HG02884 (cell line): ENCODE results near the gene HBM.
"Not testable (repeated sequence)": the region's sequence is repeated elsewhere in the genome, so short reads cannot be mapped to it uniquely, and the experiment has no call there.

Experiments
- ATAC-seq: cut with Tn5 transposase; IDR thresholded peaks from one replicate; pipeline ENCODE4 v1.9.1; 2021; ENCODE audit warnings: mild to moderate bottlenecking, moderate library complexity; ENCODE audit not compliant: unreplicated experiment

The HBM gene

DNA sequence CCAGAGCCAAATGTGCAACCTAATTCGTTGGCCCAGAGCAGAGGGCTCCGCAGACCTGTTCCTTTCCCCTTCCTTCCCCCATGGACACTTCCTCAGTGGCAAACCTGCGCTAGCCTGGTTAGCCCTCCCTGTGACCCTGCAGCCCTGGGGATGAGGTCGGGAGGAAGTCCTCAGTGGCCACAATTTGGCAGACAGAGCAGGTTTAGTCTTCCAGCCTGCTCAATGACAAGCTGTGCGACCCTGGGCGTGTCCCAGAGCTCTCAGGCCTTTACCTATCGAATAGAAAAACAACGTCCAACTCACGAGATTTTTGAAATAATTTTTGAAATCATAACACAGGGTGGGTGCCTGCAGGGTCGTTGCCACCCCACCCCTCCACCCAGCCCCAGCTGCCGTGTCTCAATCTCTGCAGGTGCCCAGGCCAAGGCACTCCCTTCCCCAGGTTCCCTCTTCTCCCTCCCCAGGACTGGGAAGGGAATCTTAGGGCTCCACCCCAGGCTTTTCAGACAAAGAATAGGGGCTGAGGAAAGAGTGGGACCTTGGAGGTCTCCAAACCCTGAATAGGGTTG lies 1.4 kb downstream of the HBM start:
- no peak for ATAC-seq

DNA sequence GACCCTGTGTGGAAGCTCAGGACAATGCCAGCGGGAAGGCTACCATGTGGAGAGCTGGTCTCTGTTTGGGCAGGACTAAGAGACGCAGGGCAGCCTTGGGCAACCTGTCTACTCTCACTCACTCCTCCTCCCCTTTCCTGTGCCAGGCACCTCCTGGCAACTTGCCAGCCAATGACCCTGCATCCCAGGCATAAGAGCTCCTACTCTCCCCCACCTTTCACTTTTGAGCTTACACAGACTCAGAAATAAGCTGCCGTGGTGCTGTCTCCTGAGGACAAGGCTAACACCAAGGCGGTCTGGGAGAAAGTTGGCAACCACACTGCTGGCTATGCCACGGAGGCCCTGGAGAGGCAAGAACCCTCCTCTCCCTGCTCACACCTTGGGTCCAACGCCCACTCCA lies 2.6 kb downstream of the HBM start:
- ATAC-seq = no peak

DNA sequence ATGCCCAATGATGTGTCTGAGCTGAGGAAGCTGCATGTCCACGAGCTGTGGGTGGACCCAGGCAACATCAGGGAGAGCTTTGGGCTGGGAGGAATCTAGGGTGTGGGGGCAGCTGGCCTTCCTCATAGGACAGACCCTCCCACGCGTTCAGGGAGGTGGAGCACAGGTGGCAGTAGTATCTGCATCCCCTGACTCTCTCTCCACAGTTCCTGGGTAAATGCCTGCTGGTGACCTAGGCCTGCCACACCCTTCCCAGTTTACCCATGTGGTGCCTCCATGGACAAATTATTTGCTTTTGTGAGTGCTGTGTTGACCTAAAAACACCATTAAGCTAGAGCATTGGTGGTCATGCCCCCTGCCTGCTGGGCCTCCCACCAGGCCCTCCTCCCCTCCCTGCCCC lies 3.2 kb downstream of the HBM start:
- ATAC-seq = no peak

DNA sequence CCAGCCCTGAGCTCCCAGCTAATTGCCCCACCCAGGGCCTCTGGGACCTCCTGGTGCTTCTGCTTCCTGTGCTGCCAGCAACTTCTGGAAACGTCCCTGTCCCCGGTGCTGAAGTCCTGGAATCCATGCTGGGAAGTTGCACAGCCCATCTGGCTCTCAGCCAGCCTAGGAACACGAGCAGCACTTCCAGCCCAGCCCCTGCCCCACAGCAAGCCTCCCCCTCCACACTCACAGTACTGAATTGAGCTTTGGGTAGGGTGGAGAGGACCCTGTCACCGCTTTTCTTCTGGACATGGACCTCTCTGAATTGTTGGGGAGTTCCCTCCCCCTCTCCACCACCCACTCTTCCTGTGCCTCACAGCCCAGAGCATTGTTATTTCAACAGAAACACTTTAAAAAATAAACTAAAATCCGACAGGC lies 4.3 kb downstream of the HBM start:
- not testable (repeated sequence) for ATAC-seq

DNA sequence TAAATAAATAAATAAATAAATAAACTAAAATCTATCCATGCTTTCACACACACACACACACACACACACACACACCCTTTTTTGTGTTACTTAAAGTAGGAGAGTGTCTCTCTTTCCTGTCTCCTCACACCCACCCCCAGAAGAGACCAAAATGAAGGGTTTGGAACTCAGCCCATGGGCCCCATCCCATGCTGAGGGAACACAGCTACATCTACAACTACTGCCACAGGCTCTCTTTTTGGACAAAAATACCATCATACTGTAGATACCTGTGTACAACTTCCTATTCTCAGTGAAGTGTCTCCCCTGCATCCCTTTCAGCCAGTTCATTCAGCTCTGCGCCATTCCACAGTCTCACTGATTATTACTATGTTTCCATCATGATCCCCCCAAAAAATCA lies 5.0 kb downstream of the HBM start:
- no peak for ATAC-seq

DNA sequence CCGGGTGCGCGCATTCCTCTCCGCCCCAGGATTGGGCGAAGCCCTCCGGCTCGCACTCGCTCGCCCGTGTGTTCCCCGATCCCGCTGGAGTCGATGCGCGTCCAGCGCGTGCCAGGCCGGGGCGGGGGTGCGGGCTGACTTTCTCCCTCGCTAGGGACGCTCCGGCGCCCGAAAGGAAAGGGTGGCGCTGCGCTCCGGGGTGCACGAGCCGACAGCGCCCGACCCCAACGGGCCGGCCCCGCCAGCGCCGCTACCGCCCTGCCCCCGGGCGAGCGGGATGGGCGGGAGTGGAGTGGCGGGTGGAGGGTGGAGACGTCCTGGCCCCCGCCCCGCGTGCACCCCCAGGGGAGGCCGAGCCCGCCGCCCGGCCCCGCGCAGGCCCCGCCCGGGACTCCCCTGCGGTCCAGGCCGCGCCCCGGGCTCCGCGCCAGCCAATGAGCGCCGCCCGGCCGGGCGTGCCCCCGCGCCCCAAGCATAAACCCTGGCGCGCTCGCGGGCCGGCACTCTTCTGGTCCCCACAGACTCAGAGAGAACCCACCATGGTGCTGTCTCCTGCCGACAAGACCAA lies 6.7 kb downstream of the HBM start, which contains the start of gene HBA2:
Gene HBA2 (plus strand): TSS at position 503 of the 568 bp plus-strand sequence. CDS start 37 bp downstream, at position 540.
- not testable (repeated sequence) for ATAC-seq

DNA sequence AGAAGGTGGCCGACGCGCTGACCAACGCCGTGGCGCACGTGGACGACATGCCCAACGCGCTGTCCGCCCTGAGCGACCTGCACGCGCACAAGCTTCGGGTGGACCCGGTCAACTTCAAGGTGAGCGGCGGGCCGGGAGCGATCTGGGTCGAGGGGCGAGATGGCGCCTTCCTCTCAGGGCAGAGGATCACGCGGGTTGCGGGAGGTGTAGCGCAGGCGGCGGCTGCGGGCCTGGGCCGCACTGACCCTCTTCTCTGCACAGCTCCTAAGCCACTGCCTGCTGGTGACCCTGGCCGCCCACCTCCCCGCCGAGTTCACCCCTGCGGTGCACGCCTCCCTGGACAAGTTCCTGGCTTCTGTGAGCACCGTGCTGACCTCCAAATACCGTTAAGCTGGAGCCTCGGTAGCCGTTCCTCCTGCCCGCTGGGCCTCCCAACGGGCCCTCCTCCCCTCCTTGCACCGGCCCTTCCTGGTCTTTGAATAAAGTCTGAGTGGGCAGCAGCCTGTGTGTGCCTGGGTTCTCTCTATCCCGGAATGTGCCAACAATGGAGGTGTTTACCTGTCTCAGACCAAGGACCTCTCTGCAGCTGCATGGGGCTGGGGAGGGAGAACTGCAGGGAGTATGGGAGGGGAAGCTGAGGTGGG lies 7.6 kb downstream of the HBM start:
- ATAC-seq = not testable (repeated sequence)

DNA sequence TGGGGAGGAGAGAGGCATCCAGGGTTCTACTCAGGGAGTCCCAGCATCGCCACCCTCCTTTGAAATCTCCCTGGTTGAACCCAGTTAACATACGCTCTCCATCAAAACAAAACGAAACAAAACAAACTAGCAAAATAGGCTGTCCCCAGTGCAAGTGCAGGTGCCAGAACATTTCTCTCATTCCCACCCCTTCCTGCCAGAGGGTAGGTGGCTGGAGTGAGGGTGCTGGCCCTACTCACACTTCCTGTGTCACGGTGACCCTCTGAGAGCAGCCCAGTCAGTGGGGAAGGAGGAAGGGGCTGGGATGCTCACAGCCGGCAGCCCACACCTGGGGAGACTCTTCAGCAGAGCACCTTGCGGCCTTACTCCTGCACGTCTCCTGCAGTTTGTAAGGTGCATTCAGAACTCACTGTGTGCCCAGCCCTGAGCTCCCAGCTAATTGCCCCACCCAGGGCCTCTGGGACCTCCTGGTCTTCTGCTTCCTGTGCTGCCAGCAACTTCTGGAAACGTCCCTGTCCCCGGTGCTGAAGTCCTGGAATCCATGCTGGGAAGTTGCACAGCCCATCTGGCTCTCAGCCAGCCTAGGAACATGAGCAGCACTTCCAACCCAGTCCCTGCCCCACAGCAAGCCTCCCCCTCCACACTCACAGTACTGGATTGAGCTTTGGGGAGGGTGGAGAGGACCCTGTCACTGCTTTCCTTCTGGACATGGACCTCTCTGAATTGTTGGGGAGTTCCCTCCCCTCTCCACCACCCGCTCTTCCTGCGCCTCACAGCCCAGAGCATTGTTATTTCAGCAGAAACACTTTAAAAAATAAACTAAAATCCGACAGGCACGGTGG lies 8.4 kb downstream of the HBM start:
- ATAC-seq = not testable (repeated sequence)

DNA sequence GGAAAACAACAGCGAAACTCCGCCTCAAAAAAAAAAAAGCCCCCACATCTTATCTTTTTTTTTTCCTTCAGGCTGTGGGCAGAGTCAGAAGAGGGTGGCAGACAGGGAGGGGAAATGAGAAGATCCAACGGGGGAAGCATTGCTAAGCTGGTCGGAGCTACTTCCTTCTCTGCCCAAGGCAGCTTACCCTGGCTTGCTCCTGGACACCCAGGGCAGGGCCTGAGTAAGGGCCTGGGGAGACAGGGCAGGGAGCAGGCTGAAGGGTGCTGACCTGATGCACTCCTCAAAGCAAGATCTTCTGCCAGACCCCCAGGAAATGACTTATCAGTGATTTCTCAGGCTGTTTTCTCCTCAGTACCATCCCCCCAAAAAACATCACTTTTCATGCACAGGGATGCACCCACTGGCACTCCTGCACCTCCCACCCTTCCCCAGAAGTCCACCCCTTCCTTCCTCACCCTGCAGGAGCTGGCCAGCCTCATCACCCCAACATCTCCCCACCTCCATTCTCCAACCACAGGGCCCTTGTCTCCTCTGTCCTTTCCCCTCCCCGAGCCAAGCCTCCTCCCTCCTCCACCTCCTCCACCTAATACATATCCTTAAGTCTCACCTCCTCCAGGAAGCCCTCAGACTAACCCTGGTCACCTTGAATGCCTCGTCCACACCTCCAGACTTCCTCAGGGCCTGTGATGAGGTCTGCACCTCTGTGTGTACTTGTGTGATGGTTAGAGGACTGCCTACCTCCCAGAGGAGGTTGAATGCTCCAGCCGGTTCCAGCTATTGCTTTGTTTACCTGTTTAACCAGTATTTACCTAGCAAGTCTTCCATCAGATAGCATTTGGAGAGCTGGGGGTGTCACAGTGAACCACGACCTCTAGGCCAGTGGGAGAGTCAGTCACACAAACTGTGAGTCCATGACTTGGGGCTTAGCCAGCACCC lies 9.5 kb downstream of the HBM start:
- no peak for ATAC-seq

DNA sequence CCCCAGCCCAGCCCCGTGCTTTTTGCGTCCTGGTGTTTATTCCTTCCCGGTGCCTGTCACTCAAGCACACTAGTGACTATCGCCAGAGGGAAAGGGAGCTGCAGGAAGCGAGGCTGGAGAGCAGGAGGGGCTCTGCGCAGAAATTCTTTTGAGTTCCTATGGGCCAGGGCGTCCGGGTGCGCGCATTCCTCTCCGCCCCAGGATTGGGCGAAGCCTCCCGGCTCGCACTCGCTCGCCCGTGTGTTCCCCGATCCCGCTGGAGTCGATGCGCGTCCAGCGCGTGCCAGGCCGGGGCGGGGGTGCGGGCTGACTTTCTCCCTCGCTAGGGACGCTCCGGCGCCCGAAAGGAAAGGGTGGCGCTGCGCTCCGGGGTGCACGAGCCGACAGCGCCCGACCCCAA lies 10.2 kb downstream of the HBM start:
- not testable (repeated sequence) for ATAC-seq

DNA sequence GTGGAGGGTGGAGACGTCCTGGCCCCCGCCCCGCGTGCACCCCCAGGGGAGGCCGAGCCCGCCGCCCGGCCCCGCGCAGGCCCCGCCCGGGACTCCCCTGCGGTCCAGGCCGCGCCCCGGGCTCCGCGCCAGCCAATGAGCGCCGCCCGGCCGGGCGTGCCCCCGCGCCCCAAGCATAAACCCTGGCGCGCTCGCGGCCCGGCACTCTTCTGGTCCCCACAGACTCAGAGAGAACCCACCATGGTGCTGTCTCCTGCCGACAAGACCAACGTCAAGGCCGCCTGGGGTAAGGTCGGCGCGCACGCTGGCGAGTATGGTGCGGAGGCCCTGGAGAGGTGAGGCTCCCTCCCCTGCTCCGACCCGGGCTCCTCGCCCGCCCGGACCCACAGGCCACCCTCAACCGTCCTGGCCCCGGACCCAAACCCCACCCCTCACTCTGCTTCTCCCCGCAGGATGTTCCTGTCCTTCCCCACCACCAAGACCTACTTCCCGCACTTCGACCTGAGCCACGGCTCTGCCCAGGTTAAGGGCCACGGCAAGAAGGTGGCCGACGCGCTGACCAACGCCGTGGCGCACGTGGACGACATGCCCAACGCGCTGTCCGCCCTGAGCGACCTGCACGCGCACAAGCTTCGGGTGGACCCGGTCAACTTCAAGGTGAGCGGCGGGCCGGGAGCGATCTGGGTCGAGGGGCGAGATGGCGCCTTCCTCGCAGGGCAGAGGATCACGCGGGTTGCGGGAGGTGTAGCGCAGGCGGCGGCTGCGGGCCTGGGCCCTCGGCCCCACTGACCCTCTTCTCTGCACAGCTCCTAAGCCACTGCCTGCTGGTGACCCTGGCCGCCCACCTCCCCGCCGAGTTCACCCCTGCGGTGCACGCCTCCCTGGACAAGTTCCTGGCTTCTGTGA lies 11.0 kb downstream of the HBM start, which contains the start of gene HBA1:
Gene HBA1 (plus strand): TSS at position 204 of the 906 bp plus-strand sequence. CDS start 37 bp downstream, at position 241.
- ATAC-seq = not testable (repeated sequence)

DNA sequence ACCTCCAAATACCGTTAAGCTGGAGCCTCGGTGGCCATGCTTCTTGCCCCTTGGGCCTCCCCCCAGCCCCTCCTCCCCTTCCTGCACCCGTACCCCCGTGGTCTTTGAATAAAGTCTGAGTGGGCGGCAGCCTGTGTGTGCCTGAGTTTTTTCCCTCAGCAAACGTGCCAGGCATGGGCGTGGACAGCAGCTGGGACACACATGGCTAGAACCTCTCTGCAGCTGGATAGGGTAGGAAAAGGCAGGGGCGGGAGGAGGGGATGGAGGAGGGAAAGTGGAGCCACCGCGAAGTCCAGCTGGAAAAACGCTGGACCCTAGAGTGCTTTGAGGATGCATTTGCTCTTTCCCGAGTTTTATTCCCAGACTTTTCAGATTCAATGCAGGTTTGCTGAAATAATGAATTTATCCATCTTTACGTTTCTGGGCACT lies 11.6 kb downstream of the HBM start:
- no peak for ATAC-seq

DNA sequence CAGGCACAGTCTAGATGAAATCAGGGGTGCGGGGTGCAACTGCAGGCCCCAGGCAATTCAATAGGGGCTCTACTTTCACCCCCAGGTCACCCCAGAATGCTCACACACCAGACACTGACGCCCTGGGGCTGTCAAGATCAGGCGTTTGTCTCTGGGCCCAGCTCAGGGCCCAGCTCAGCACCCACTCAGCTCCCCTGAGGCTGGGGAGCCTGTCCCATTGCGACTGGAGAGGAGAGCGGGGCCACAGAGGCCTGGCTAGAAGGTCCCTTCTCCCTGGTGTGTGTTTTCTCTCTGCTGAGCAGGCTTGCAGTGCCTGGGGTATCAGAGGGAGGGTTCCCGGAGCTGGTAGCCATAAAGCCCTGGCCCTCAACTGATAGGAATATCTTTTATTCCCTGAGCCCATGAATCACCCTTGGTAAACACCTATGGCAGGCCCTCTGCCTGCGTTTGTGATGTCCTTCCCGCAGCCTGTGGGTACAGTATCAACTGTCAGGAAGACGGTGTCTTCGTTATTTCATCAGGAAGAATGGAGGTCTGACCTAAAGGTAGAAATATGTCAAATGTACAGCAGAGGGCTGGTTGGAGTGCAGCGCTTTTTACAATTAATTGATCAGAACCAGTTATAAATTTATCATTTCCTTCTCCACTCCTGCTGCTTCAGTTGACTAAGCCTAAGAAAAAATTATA lies 12.3 kb downstream of the HBM start:
- ATAC-seq = no peak

DNA sequence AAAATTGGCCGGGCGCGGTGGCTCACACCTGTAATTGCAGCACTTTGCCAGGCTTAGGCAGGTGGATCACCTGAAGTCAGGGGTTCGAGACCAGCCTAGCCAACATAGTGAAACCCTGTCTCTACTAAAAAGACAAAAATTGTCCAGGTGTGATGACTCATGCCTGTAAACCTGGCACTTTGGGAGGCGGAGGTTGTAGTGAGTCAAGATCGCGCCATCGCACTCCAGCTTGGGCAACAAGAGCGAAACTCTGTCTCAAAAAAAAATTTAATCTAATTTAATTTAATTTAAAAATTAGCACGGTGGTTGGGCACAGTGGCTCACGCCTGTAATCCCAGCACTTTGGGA lies 12.9 kb downstream of the HBM start:
- ATAC-seq = no peak

DNA sequence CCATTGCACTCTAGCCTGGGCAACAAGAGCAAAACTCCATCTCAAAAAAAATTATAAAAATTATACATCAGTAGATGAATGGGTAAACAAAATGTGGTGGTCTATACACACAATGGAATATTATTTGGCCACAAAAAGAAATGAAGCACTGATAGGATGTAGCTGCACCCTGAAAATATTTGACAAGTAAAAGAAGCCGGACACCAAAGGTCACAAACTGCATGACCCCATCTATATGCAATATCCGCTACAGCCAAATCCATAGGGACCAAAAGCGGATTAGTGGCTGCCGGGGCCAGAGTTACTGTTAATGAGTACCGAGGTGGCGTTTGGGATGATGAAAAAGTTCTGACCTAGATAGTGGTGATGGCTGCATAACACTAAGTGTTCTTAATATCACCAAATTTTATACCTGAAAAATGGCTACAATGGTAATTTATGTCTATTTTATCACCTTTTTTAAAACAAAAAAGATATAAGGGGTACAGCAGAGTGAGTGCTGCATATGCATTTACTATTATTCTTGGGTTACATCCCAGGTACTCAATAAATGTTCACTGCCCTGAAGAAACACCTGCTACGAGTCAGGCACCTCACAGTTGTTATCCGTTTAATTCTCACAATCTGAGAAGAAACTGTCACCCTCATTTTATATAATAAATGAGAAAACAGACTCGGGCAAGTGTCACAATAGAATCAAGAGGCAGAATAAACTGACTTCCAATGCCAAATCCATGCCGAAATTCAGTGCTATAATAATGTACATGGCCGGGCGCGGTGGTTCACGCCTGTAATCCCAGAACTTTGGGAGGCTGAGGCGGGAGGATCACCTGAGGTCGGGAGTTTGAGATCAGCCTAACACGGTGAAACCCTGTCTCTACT lies 13.7 kb downstream of the HBM start:
- no peak for ATAC-seq

DNA sequence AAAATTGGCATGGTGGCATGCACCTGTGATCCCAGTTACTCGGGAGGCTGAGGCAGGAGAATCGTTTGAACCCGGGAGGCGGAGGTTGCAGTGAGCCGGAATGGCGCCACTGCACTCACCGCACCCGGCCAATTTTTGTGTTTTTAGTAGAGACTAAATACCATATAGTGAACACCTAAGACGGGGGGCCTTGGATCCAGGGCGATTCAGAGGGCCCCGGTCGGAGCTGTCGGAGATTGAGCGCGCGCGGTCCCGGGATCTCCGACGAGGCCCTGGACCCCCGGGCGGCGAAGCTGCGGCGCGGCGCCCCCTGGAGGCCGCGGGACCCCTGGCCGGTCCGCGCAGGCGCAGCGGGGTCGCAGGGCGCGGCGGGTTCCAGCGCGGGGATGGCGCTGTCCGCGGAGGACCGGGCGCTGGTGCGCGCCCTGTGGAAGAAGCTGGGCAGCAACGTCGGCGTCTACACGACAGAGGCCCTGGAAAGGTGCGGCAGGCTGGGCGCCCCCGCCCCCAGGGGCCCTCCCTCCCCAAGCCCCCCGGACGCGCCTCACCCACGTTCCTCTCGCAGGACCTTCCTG lies 14.4 kb downstream of the HBM start, which contains the start of gene HBQ1:
Gene HBQ1 (plus strand): TSS at position 359 of the 575 bp plus-strand sequence. CDS start 28 bp downstream, at position 387.
- ATAC-seq = no peak
